ENCODE results near the gene SP1.
"Not testable (repeated sequence)": the region's sequence is repeated elsewhere in the genome, so short reads cannot be mapped to it uniquely, and the experiment has no call there.

Gene SP1

DNA sequence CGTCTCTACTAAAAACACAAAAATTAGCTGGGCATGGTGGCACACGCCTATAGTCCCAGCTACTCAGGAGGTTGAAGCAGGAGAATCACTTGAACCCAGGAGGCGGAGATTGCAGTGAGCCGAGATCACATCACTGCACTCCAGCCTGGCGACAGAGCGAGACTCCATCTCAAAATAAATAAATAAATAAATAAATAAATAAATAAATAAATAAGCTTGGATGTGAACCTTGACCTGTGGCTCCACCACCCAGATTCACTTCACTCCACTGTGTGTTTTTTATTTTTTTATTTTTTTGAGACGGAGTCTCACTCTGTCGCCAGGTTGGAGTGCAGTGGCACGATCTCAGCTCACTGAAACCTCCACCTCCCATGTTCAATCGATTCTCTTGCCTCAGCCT is 18.3 kb upstream of the SP1 start:
- not testable (repeated sequence) for DNase-seq

GRCh38 chr12:53365245-53365904 is 14.6 kb upstream of the SP1 start:
- DNase-seq: peak; percentile 77

GRCh38 chr12:53373554-53374133 is 6.3 kb upstream of the SP1 start:
- not testable (repeated sequence) for DNase-seq

- DNase-seq: not testable (repeated sequence)
Observed at GRCh38 chr12:53374277-53374676, 5.7 kb upstream of the SP1 start.

DNA sequence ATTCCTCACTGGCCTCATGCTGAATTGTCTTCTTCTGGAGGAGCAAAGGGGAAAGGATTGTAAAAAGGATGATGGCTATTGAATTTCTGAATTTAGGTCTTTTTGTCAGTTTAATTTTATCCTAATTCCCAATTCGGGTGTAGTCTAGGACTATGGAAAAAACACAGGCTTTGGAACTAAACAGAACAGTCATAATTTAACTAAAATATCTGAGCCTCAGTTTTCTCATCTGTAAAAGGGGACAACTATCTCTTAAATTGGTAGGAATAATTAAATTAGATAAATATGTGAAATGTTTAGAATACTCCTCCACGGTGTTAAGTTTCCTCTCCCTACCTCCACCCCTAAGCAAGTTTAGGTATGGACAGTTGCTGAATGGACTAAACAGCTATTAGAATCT is 3.2 kb upstream of the SP1 start:
- no peak for DNase-seq

GRCh38 chr12:53378222-53378621 is 1.8 kb upstream of the SP1 start:
- no peak for DNase-seq

DNA sequence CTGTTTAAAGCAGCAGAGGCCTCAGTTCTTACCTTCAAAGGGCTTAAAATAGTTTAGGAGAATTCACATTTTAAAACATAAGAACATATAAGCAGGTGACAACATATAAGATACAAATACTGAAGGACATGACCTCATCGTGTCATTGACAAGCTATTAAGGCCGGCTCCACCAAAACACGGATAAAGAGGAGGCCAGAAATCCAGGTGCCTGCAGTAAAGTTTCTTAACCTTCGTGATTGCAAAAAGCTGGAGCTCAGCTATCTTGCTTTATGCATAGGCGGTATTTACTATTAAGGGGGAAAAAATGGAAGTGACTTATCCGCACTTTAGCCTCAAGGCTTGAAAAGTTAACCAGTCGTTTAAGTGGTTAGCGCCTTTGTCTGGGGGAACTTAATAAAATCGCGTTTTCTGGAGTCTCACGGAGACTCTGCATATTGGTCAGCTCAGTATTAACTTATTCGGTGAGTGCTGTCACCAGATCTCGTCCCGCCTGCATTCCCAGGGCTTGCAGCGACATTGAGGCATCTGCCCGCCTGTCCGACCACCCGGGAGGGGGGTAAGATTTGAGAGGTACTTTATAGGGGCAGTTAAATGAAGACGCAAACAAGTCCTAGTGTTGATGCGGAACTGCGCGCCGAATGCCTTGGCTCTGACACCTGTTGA is 1.1 kb upstream of the SP1 start:
- DNase-seq: peak; percentile 46

DNA sequence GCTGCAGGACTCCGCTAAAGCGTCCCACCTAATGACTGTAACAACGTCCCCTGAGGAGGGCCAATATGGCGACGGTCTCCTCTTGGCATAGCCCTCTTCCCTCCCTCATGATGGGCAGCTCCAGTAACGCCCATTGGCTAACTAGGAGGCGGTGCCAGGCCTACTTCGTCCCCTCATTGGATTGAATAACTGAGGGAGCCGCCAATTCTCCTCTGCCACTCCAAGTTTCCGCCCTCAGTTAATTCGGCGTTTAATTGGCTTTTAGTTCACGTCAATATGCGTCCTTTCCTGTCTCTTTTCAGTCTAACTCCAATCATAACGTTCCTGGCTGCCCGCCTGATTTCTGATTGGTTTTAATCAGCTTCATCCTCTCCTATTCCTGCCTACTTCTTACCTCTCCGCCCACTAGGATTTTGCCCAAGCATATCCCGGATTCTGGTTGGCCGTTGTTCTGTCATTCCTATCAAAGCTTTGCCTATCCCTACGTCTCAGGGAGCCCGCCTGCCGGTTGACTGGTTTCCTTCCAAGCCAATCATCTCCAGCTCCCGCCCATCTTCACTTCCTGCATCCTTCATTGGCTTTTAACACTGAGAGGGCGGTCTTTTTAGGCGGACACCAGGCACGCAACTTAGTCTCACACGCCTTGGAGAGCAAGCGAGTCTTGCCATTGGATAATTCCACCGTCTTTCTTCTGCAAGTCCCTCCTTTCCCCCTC is 430 bp upstream of the SP1 start:
- peak; percentile 100 for DNase-seq

DNA sequence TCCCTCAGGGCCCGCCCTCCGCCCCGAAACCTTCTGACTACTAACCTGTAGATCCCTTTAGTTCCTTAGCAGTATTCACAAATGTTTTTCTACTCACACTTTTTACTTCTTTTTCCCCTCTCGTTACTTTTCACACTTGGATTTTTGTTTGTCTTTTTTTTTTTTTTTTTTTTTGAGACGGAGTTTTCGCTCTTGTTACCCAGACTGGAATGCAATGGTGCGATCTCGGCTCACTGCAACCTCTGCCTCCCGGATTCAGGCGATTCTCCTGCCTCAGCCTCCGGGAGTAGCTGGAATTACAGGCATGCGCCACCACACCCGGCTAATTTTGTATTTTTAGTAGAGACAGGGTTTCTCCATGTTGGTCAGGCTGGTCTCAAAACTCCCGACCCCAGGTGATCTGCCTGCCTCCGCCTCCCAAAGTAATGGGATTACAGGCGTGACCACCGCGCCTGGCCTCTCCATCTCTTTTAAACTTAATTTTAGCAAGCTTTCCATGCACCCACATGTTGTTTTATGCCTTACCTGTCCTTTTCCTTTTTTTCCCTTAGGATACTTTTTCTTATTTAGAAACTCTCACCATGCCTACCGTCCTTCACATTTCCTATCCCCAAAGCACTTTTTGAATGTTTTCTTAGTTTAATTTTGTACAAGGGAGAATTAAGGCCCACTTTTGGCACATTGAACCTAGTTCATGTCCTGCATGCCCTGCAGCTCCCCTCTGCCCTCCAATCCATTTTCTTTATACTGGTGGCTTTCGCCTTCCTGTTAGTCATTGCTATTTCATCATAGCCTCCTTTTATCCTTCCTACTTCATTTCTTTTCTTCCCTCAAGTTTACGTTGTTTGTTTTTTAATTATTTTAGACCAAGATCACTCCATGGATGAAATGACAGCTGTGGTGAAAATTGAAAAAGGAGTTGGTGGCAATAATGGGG is 1.1 kb downstream of the SP1 start:
- DNase-seq: peak; percentile 71

DNA sequence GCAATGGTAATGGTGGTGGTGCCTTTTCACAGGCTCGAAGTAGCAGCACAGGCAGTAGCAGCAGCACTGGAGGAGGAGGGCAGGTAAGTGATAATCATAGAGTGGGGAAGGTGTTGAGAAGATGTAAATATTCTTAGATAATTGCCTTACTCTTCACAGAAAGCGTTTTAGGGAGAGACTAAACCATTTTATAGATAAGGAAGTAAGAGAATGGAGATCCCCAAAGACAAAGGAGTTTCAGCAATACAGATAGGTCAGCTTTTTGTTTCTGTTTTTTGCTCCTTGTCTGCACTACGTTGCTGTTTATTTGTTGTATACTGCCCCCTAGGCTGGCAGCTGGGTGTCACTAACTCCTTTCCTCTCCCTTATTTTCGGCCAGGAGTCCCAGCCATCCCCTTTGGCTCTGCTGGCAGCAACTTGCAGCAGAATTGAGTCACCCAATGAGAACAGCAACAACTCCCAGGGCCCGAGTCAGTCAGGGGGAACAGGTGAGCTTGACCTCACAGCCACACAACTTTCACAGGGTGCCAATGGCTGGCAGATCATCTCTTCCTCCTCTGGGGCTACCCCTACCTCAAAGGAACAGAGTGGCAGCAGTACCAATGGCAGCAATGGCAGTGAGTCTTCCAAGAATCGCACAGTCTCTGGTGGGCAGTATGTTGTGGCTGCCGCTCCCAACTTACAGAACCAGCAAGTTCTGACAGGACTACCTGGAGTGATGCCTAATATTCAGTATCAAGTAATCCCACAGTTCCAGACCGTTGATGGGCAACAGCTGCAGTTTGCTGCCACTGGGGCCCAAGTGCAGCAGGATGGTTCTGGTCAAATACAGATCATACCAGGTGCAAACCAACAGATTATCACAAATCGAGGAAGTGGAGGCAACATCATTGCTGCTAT is 2.0 kb downstream of the SP1 start:
- DNase-seq: peak; percentile 58

GRCh38 chr12:53383258-53383657 is 3.3 kb downstream of the SP1 start:
- no peak for DNase-seq

- not testable (repeated sequence) for DNase-seq
Observed at GRCh38 chr12:53386381-53386780, 6.4 kb downstream of the SP1 start.

DNA sequence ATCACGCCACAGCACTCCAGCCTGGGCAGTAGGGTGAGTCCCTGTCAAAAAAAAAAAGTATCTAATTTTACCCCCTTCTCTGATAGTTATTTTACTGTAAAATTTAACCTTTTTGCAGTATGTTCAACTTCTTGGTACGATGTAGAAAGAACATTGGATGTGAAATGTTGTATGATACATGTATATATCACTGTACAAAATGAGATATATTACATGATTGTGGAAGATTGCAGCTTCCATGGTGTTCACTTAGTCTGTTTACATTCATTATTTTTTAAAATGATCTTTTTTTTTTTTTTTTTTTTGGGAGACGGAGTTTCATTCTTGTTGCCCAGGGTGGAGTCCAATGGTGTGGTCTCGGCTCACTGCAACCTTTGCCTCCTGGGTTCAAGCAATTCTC is 9.0 kb downstream of the SP1 start:
- DNase-seq: no peak

GRCh38 chr12:53389702-53390101 is 9.7 kb downstream of the SP1 start:
- no peak for DNase-seq

GRCh38 chr12:53391724-53392123 is 11.7 kb downstream of the SP1 start:
- no peak for DNase-seq

- DNase-seq: no peak
Observed at GRCh38 chr12:53399896-53400295, 19.9 kb downstream of the SP1 start.

- not testable (repeated sequence) for DNase-seq
Observed at GRCh38 chr12:53402351-53402750, 22.4 kb downstream of the SP1 start.

GRCh38 chr12:53402871-53403270 is 22.9 kb downstream of the SP1 start:
- DNase-seq: no peak

DNA sequence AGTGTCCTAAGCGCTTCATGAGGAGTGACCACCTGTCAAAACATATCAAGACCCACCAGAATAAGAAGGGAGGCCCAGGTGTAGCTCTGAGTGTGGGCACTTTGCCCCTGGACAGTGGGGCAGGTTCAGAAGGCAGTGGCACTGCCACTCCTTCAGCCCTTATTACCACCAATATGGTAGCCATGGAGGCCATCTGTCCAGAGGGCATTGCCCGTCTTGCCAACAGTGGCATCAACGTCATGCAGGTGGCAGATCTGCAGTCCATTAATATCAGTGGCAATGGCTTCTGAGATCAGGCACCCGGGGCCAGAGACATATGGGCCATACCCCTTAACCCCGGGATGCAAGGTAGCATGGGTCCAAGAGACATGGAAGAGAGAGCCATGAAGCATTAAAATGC is 31.0 kb downstream of the SP1 start:
- DNase-seq: no peak

DNA sequence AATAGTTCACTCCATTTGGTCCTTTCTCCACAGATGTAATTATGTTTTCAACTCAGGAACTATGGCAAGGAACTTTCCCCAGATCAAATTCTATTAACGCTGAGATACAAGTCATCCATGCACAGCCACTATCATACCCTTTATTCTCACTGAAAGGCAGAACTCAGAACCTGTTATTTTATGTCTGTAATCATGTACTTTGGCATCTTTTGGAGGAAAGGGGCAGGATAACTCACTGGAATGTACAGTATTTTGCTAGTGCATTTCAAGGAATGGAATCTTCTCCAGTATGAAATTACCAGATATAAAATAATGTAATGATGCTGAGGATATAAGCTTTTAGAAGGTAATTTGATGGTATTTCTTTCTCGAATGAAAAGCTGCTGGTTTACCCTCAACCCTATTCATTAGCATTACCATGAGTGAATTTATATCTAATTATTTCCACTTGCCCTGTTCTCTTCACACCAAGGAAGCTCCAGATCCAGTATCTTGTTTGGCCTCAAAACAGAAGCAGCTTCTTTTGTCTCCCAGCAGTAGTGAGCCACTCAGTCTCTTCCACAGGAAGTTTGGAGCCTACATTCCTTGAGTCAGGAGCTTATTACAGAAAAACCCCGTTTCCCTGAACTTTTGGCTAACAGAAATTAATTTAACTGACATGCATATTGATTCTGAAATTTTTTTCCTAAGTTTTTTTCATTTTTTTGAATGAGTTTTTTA is 33.7 kb downstream of the SP1 start:
- no peak for DNase-seq

Measured in MV-4-11 (cell line).